MM.1S (cell line): ENCODE results near the gene TPK1.

Source experiments
- DNase-seq: peaks from one replicate; pipeline ENCODE4 v3.0.0-alpha.2; 2015
- H2AFZ ChIP-seq: fragments of 300-600 bp; sonication (generic); 2 replicates; pipeline ENCODE4 v1.6.0; 2016; ENCODE audit warnings: antibody characterized with exemption, low read length
- H3F3A ChIP-seq: fragments of 300-600 bp; sonication (generic); 2 replicates; pipeline ENCODE4 v1.6.1; 2016; ENCODE audit warnings: mild to moderate bottlenecking, antibody characterized with exemption, low read length, moderate library complexity, mixed read lengths; ENCODE audit not compliant: insufficient read depth
- H3K27ac ChIP-seq: fragments of 300-600 bp; sonication (generic); 2 replicates; pipeline ENCODE4 v1.5.1; 2016; ENCODE audit warnings: mild to moderate bottlenecking, low read length
- H3K27me3 ChIP-seq: fragments of 300-600 bp; sonication (generic); replicated peaks from 2 replicates; pipeline ENCODE4 v1.6.0; 2016; ENCODE audit warnings: low read length; ENCODE audit not compliant: insufficient read depth
- H3K36me3 ChIP-seq: fragments of 300-600 bp; sonication (generic); replicated peaks from 2 replicates; pipeline ENCODE4 v1.6.1; 2016; ENCODE audit warnings: mild to moderate bottlenecking, low read length, mixed read lengths; ENCODE audit not compliant: insufficient read depth
- H3K4me1 ChIP-seq: fragments of 300-600 bp; sonication (generic); 2 replicates; pipeline ENCODE4 v1.6.1; 2016; ENCODE audit warnings: low read length, mixed read lengths
- H3K4me2 ChIP-seq: fragments of 300-600 bp; sonication (generic); 2 replicates; pipeline ENCODE4 v1.6.0; 2016; ENCODE audit warnings: low read depth, low read length
- H3K4me3 ChIP-seq: fragments of 300-600 bp; sonication (generic); 2 replicates; pipeline ENCODE4 v1.5.1; 2016; ENCODE audit warnings: low read length, mixed read lengths
- H3K79me2 ChIP-seq: fragments of 300-600 bp; sonication (generic); 2 replicates; pipeline ENCODE4 v1.6.1; 2016; ENCODE audit warnings: mixed run types, low read length, mixed read lengths
- H3K9ac ChIP-seq: fragments of 300-600 bp; sonication (generic); 2 replicates; pipeline ENCODE4 v1.6.1; 2016; ENCODE audit warnings: low read length, mixed read lengths
- H3K9me2 ChIP-seq: fragments of 300-600 bp; sonication (generic); replicated peaks from 2 replicates; pipeline ENCODE4 v1.6.1; 2016; ENCODE audit warnings: mild to moderate bottlenecking, low read length, mixed read lengths; ENCODE audit not compliant: insufficient read depth
- H3K9me3 ChIP-seq: fragments of 300-600 bp; sonication (generic); replicated peaks from 2 replicates; pipeline ENCODE4 v1.6.1; 2016; ENCODE audit warnings: mild to moderate bottlenecking, low read length, mixed read lengths; ENCODE audit not compliant: insufficient read depth
- H4K20me1 ChIP-seq: fragments of 300-600 bp; sonication (generic); 2 replicates; pipeline ENCODE4 v1.6.1; 2016; ENCODE audit warnings: mild to moderate bottlenecking, low read length, moderate library complexity, mixed read lengths; ENCODE audit not compliant: insufficient read depth
- CTCF ChIP-seq: fragments of 300-600 bp; sonication (generic); IDR thresholded peaks from 2 replicates; pipeline ENCODE4 v1.5.1; 2016; ENCODE audit warnings: antibody characterized with exemption, low read length, mixed read lengths
- EZH2 ChIP-seq: fragments of 300-600 bp; sonication (generic); optimal IDR thresholded peaks from 2 replicates; pipeline ENCODE3; 2017; ENCODE audit warnings: low read depth, mild to moderate bottlenecking, antibody characterized with exemption, low read length, mixed read lengths
- EZH2phosphoT487 ChIP-seq: fragments of 300-600 bp; sonication (generic); IDR thresholded peaks from 2 replicates; pipeline ENCODE4 v1.6.1; 2018; ENCODE audit warnings: antibody characterized with exemption, low read length

Gene TPK1

GRCh38 chr7:144709066-144709465, 126.8 kb downstream of the TPK1 start:
- Histone ChIP-seq H4K20me1 (no peaks in the 10 kb centered on the region), H3K36me3 (no peaks in the 10 kb centered on the region), H3K9me2 (no peaks in the 10 kb centered on the region), H3K9ac (no peak overlapping the region), H3K4me1 (no peaks in the 10 kb centered on the region), H3K27me3 (no peaks in the 10 kb centered on the region), H3K27ac (no peak overlapping the region), H3K79me2 (no peaks in the 10 kb centered on the region), H3K4me3 (no peak overlapping the region), H3F3A (no peaks in the 10 kb centered on the region), H3K9me3 (no peaks in the 10 kb centered on the region), H3K4me2 (no peak overlapping the region), H2AFZ (no peak overlapping the region)
- DNase-seq: no peak
- TF ChIP-seq EZH2 (no peak), CTCF (no peak), EZH2phosphoT487 (no peak)

- Histone ChIP-seq H2AFZ (no peak overlapping the region), H3K36me3 (no peaks in the 10 kb centered on the region), H3K27me3 (no peaks in the 10 kb centered on the region), H3K4me1 (no peaks in the 10 kb centered on the region), H3K4me2 (no peak overlapping the region), H3K4me3 (no peak overlapping the region), H3K27ac (no peak overlapping the region), H3K9me2 (no peaks in the 10 kb centered on the region), H3K9me3 (no peaks in the 10 kb centered on the region), H3K79me2 (no peaks in the 10 kb centered on the region), H3K9ac (no peak overlapping the region), H3F3A (no peaks in the 10 kb centered on the region), H4K20me1 (no peaks in the 10 kb centered on the region)
- no peak for DNase-seq
- no peak for TF ChIP-seq CTCF
- TF ChIP-seq EZH2: no peak
- no peak for TF ChIP-seq EZH2phosphoT487
These were observed 144.6 kb downstream of the TPK1 start for GRCh38 chr7:144691240-144691639.

- Histone ChIP-seq H3K27me3 (no peaks in the 10 kb centered on the region), H2AFZ (no peak overlapping the region), H3K36me3 (no peaks in the 10 kb centered on the region), H3K27ac (no peak overlapping the region), H3K9ac (no peak overlapping the region), H3K4me1 (no peaks in the 10 kb centered on the region), H3K4me3 (no peak overlapping the region), H3K9me3 (no peaks in the 10 kb centered on the region), H3K79me2 (no peaks in the 10 kb centered on the region), H3K9me2 (no peaks in the 10 kb centered on the region), H4K20me1 (no peaks in the 10 kb centered on the region), H3K4me2 (no peak overlapping the region), H3F3A (no peaks in the 10 kb centered on the region)
- no peak for TF ChIP-seq EZH2phosphoT487
- TF ChIP-seq EZH2: no peak
- no peak for TF ChIP-seq CTCF
- DNase-seq: no peak
These were observed 153.1 kb downstream of the TPK1 start for GRCh38 chr7:144682581-144683280.
